ENCODE results near the gene COX17. TPM values are rescaled to one million over a fixed set of nuclear protein-coding genes. Genes with fewer than 3 reads are reported as not detected.
A peak's percentile ranks its signal among the peaks of the same experiment; 100 is the strongest.

The COX17 gene
- polyA plus RNA-seq, 1 of the 3 experiments (the other 2 are of a cell fraction) = 21.5 TPM

DNA sequence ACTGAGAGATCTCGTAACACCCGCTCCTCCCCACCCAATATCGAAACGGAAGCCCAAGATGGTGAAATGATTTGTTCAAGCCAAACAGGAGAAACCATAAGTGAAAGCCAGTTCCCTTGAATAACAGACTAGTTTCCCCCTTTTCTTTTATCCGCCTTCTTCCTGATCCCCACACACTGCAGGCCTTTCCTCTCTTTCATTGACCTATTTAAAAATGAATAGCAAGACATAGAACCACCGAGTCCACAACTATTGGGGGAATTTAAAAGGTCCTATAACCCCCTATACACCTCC lies 382 bp upstream of the COX17 start:
- H3K36me3 ChIP-seq (replicated peaks in 1 of 2; ENCODE audit: control insufficient read depth in 1 of 2, insufficient read depth in 2 of 2, low read length in 1 of 2) = peaks cover 5 to 11% of the 10 kb centered on the region in 2 experiments
- peak overlapping the region; percentile 53; the same call in 1 of the 2 replicates for H3K4me2 ChIP-seq
- DNase-seq = no peak
- peak overlapping the region; percentile 50 to 52; a peak in 1 of 4 replicates for H3K4me3 ChIP-seq (ENCODE audit: low read depth in 2 of 2, low read length in 1 of 2)
- peaks cover 0 to 27% of the 10 kb centered on the region in 2 experiments; a peak in 2 of 4 replicates for H3K4me1 ChIP-seq (ENCODE audit: control insufficient read depth in 1 of 2, insufficient read depth in 2 of 2, low read depth in 1 of 2, low read length in 1 of 2)
- POLR2A ChIA-PET = interaction anchor here (1.4 to 1.7 kb wide), 3 partner anchors 15 to 214 kb away, joined by 4 read pairs; partner anchors contain the start of gene TMEM39A
- H3K9me2 ChIP-seq = no peaks in the 10 kb centered on the region
- 84% methylated on average over 6 of the region's 6 CpGs for WGBS (ENCODE audit: low lambda C conversion rate)
- H3K9ac ChIP-seq = no peak overlapping the region
- H3F3A ChIP-seq (replicated peaks; ENCODE audit: insufficient read depth) = no peaks in the 10 kb centered on the region
- no peak for TF ChIP-seq NRF1 (IDR thresholded peaks at IDR 0.05; ENCODE audit: low read depth, low read length)
- TF ChIP-seq ZBTB33 (IDR thresholded peaks at IDR 0.05; ENCODE audit: borderline replicate concordance, low read depth) = no peak
- no peak for TF ChIP-seq GABPA (IDR thresholded peaks at IDR 0.05; ENCODE audit: low read depth)
- TF ChIP-seq, protein P1, sequence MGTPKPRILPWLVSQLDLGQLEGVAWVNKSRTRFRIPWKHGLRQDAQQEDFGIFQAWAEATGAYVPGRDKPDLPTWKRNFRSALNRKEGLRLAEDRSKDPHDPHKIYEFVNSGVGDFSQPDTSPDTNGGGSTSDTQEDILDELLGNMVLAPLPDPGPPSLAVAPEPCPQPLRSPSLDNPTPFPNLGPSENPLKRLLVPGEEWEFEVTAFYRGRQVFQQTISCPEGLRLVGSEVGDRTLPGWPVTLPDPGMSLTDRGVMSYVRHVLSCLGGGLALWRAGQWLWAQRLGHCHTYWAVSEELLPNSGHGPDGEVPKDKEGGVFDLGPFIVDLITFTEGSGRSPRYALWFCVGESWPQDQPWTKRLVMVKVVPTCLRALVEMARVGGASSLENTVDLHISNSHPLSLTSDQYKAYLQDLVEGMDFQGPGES (IDR thresholded peaks at IDR 0.05; ENCODE audit: low read depth, low read length) = no peak
- TF ChIP-seq, protein P2, sequence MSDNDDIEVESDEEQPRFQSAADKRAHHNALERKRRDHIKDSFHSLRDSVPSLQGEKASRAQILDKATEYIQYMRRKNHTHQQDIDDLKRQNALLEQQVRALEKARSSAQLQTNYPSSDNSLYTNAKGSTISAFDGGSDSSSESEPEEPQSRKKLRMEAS (IDR thresholded peaks at IDR 0.05; ENCODE audit: low read depth) = no peak
- TF ChIP-seq SIN3A (IDR thresholded peaks at IDR 0.05; ENCODE audit: borderline replicate concordance, low read depth, low read length) = no peak
- no peak for TF ChIP-seq RAD21 (IDR thresholded peaks at IDR 0.05; ENCODE audit: low read length)
- no peak for TF ChIP-seq SMC3 (IDR thresholded peaks at IDR 0.05; ENCODE audit: low read depth, low read length)
- no peak for TF ChIP-seq USF2 (IDR thresholded peaks at IDR 0.05; ENCODE audit: borderline replicate concordance, low read depth, low read length)
- TF ChIP-seq MEF2A (IDR thresholded peaks at IDR 0.05; ENCODE audit: borderline replicate concordance, low read depth) = no peak
- peak overlapping the region; percentile 25 to 81; a peak in 3 of 4 replicates for H3K27ac ChIP-seq (ENCODE audit: low read depth in 2 of 2, low read length in 1 of 2)
- peak overlapping the region; percentile 66 for H2AFZ ChIP-seq (ENCODE audit: low read depth)
- peaks cover 8% of the 10 kb centered on the region; the same call in 1 of the 2 replicates for H3K79me2 ChIP-seq (ENCODE audit: insufficient read depth)
- H3K27me3 ChIP-seq (ENCODE audit: insufficient read depth) = no peaks in the 10 kb centered on the region
- H3K9me3 ChIP-seq = no peaks in the 10 kb centered on the region
- CTCF ChIA-PET = interaction anchor here (1.6 kb wide), 1 partner anchor 13 kb away, joined by 3 read pairs; no protein-coding TSS in a partner anchor
- no peaks in the 10 kb centered on the region for H4K20me1 ChIP-seq (ENCODE audit: insufficient read depth)

- peak overlapping the region; percentile 29 to 81 for H3K27ac ChIP-seq (ENCODE audit: low read depth in 2 of 2, low read length in 1 of 2)
- 62% methylated on average over 1 of the region's 1 CpG for WGBS (ENCODE audit: low lambda C conversion rate)
- TF ChIP-seq MXI1 (IDR thresholded peaks at IDR 0.05; ENCODE audit: low read depth, low read length) (no peak), ELF1 (IDR thresholded peaks at IDR 0.05) (no peak), GABPA (IDR thresholded peaks at IDR 0.05; ENCODE audit: low read depth) (no peak), YY1 (IDR thresholded peaks at IDR 0.05; ENCODE audit: low read depth) (no peak), GATA2 (CRISPR knock-in tag; IDR thresholded peaks at IDR 0.05) (no peak), FOXJ3 (CRISPR knock-in tag; IDR thresholded peaks at IDR 0.05) (no peak), TCF12 (IDR thresholded peaks at IDR 0.05) (no peak), CTCF (IDR thresholded peaks at IDR 0.05) (no peak)
- TF ChIP-seq, protein P2 (IDR thresholded peaks at IDR 0.05; ENCODE audit: low read depth) = no peak
- H4K20me1 ChIP-seq (ENCODE audit: insufficient read depth) = no peaks in the 10 kb centered on the region
- POLR2A ChIA-PET = interaction anchor here (1.4 to 3.0 kb wide), 3 partner anchors 13 to 177 kb away, joined by 4 to 14 read pairs (median 11); partner anchors contain the start of genes POPDC2 and TIMMDC1
- H3K27me3 ChIP-seq (ENCODE audit: insufficient read depth) = no peaks in the 10 kb centered on the region
- peaks cover 8 to 11% of the 10 kb centered on the region in 2 experiments for H3K36me3 ChIP-seq (replicated peaks in 1 of 2; ENCODE audit: control insufficient read depth in 1 of 2, insufficient read depth in 2 of 2, low read length in 1 of 2)
- peak overlapping the region; percentile 9 for H3K4me2 ChIP-seq
- H3K79me2 ChIP-seq (ENCODE audit: insufficient read depth) = peaks cover 8% of the 10 kb centered on the region; the same call in 1 of the 2 replicates
- H3K4me3 ChIP-seq (ENCODE audit: low read depth in 2 of 2, low read length in 1 of 2) = peak overlapping the region; percentile 41 to 50
- no peaks in the 10 kb centered on the region for H3F3A ChIP-seq (replicated peaks; ENCODE audit: insufficient read depth)
- no peaks in the 10 kb centered on the region for H3K9me3 ChIP-seq
- H3K4me1 ChIP-seq (ENCODE audit: control insufficient read depth in 1 of 2, insufficient read depth in 2 of 2, low read depth in 1 of 2, low read length in 1 of 2) = peaks cover 0 to 25% of the 10 kb centered on the region in 2 experiments; a peak in 2 of 4 replicates
- H3K9me2 ChIP-seq = no peaks in the 10 kb centered on the region
- H3K9ac ChIP-seq = peak overlapping the region; percentile 37; the same call in 1 of the 2 replicates
- CTCF ChIA-PET = interaction anchor here (0.5 to 1.8 kb wide), 4 partner anchors 14 to 435 kb away, joined by 3 to 7 read pairs (median 3); no protein-coding TSS in a partner anchor
- DNase-seq = no peak
- peak overlapping the region; percentile 56; the same call in 1 of the 2 replicates for H2AFZ ChIP-seq (ENCODE audit: low read depth)
These were observed 1.2 kb downstream of the COX17 start for GRCh38 chr3:119676020-119676419.
